HEK293 (cell line): Measurements from ENCODE around the gene TRAM2.

ENCODE experiments used
- FEZF1 ChIP-seq: fragments of 450-650 bp; formaldehyde crosslinking; IDR thresholded peaks from 2 replicates; pipeline ENCODE4 v1.5.1; 2016; ENCODE audit warnings: missing biosample characterization, missing genetic modification characterization
- INSM2 ChIP-seq: fragments of 450-650 bp; formaldehyde crosslinking; IDR thresholded peaks from 2 replicates; pipeline ENCODE4 v1.5.1; 2016; ENCODE audit warnings: missing biosample characterization, missing genetic modification characterization
- KLF1 ChIP-seq: fragments of 450-650 bp; formaldehyde crosslinking; IDR thresholded peaks from 2 replicates; pipeline ENCODE4 v1.5.1; 2016; ENCODE audit warnings: missing biosample characterization, missing genetic modification characterization
- MEIS1 ChIP-seq: sonication (generic); formaldehyde crosslinking; IDR thresholded peaks from 2 replicates; pipeline ENCODE4 v1.8.1; 2022; ENCODE audit warnings: missing genetic modification reagents, mild to moderate bottlenecking, borderline replicate concordance
- OVOL3 ChIP-seq: fragments of 450-650 bp; formaldehyde crosslinking; IDR thresholded peaks from 2 replicates; pipeline ENCODE4 v1.5.1; 2016; ENCODE audit warnings: missing biosample characterization, missing genetic modification characterization
- PBX3 ChIP-seq: sonication (generic); formaldehyde crosslinking; IDR thresholded peaks from 2 replicates; pipeline ENCODE4 v1.8.1; 2022; ENCODE audit warnings: mild to moderate bottlenecking, moderate library complexity, missing genetic modification reagents
- REPIN1 ChIP-seq: fragments of 450-650 bp; formaldehyde crosslinking; IDR thresholded peaks from 2 replicates; pipeline ENCODE4 v1.5.1; 2017; ENCODE audit warnings: missing biosample characterization, missing genetic modification characterization, low read depth
- TSHZ1 ChIP-seq: fragments of 450-650 bp; formaldehyde crosslinking; IDR thresholded peaks from 2 replicates; pipeline ENCODE4 v1.5.1; 2016; ENCODE audit warnings: missing biosample characterization, missing genetic modification characterization, borderline replicate concordance
- ZBTB20 ChIP-seq: fragments of 450-650 bp; formaldehyde crosslinking; IDR thresholded peaks from 2 replicates; pipeline ENCODE4 v1.5.1; 2016; ENCODE audit warnings: missing biosample characterization, missing genetic modification characterization
- ZBTB21 ChIP-seq: fragments of 450-650 bp; formaldehyde crosslinking; IDR thresholded peaks from 2 replicates; pipeline ENCODE4 v1.5.1; 2017; ENCODE audit warnings: missing biosample characterization, missing genetic modification characterization
- ZBTB7A ChIP-seq: fragments of 450-650 bp; formaldehyde crosslinking; IDR thresholded peaks from 2 replicates; pipeline ENCODE4 v1.5.1; 2016; ENCODE audit warnings: low read depth, missing biosample characterization, missing genetic modification characterization
- ZFHX2 ChIP-seq: fragments of 450-650 bp; formaldehyde crosslinking; conservative IDR thresholded peaks from 2 replicates; pipeline ENCODE4 v1.5.1; 2016; ENCODE audit warnings: missing biosample characterization, missing genetic modification characterization
- ZNF10 ChIP-seq: fragments of 450-650 bp; formaldehyde crosslinking; IDR thresholded peaks from 2 replicates; pipeline ENCODE4 v1.5.1; 2017; ENCODE audit warnings: missing biosample characterization, missing genetic modification characterization
- ZNF121 ChIP-seq: fragments of 450-650 bp; formaldehyde crosslinking; IDR thresholded peaks from 2 replicates; pipeline ENCODE4 v1.5.1; 2016; ENCODE audit warnings: missing biosample characterization, missing genetic modification characterization
- ZNF133 ChIP-seq: fragments of 450-650 bp; formaldehyde crosslinking; IDR thresholded peaks from 2 replicates; pipeline ENCODE4 v1.5.1; 2016; ENCODE audit warnings: missing biosample characterization, missing genetic modification characterization
- ZNF157 ChIP-seq: fragments of 450-650 bp; formaldehyde crosslinking; IDR thresholded peaks from 2 replicates; pipeline ENCODE4 v1.5.1; 2016; ENCODE audit warnings: missing biosample characterization, missing genetic modification characterization
- ZNF211 ChIP-seq: fragments of 450-650 bp; formaldehyde crosslinking; IDR thresholded peaks from 2 replicates; pipeline ENCODE4 v1.5.1; 2016; ENCODE audit warnings: low read depth, missing biosample characterization, missing genetic modification characterization
- ZNF214 ChIP-seq: fragments of 450-650 bp; formaldehyde crosslinking; IDR thresholded peaks from 2 replicates; pipeline ENCODE4 v1.5.1; 2017; ENCODE audit warnings: missing biosample characterization, mild to moderate bottlenecking, missing genetic modification characterization, borderline replicate concordance
- ZNF280C ChIP-seq: fragments of 450-650 bp; formaldehyde crosslinking; IDR thresholded peaks from 2 replicates; pipeline ENCODE4 v1.5.1; 2016; ENCODE audit warnings: missing biosample characterization, missing genetic modification characterization
- ZNF366 ChIP-seq: fragments of 450-650 bp; formaldehyde crosslinking; conservative IDR thresholded peaks from 2 replicates; pipeline ENCODE4 v1.5.1; 2016; ENCODE audit warnings: missing biosample characterization, missing genetic modification characterization
- ZNF404 ChIP-seq: fragments of 450-650 bp; formaldehyde crosslinking; IDR thresholded peaks from 2 replicates; pipeline ENCODE4 v1.5.1; 2017; ENCODE audit warnings: missing biosample characterization, missing genetic modification characterization
- ZNF544 ChIP-seq: fragments of 450-650 bp; formaldehyde crosslinking; IDR thresholded peaks from 2 replicates; pipeline ENCODE4 v1.5.0; 2017; ENCODE audit warnings: missing biosample characterization, missing genetic modification characterization
- ZNF558 ChIP-seq: fragments of 450-650 bp; formaldehyde crosslinking; IDR thresholded peaks from 2 replicates; pipeline ENCODE4 v1.5.1; 2016; ENCODE audit warnings: missing biosample characterization, missing genetic modification characterization
- ZNF571 ChIP-seq: fragments of 450-650 bp; formaldehyde crosslinking; IDR thresholded peaks from 2 replicates; pipeline ENCODE4 v1.5.0; 2017; ENCODE audit warnings: missing biosample characterization, missing genetic modification characterization
- ZNF621 ChIP-seq: fragments of 450-650 bp; formaldehyde crosslinking; IDR thresholded peaks from 2 replicates; pipeline ENCODE4 v1.5.1; 2017; ENCODE audit warnings: missing biosample characterization, missing genetic modification characterization
- ZNF654 ChIP-seq: fragments of 450-650 bp; formaldehyde crosslinking; IDR thresholded peaks from 2 replicates; pipeline ENCODE4 v1.5.1; 2016; ENCODE audit warnings: low read depth, missing biosample characterization, missing genetic modification characterization
- ZNF660 ChIP-seq: fragments of 450-650 bp; IDR thresholded peaks from 2 replicates; pipeline ENCODE4 v1.5.1; 2018; ENCODE audit warnings: missing biosample characterization, mild to moderate bottlenecking, missing genetic modification characterization
- ZNF670 ChIP-seq: fragments of 450-650 bp; formaldehyde crosslinking; IDR thresholded peaks from 2 replicates; pipeline ENCODE4 v1.5.1; 2016; ENCODE audit warnings: missing biosample characterization, missing genetic modification characterization, low read depth
- ZNF791 ChIP-seq: fragments of 450-650 bp; formaldehyde crosslinking; IDR thresholded peaks from 2 replicates; pipeline ENCODE4 v1.5.1; 2016; ENCODE audit warnings: missing biosample characterization, missing genetic modification characterization
- ZNF792 ChIP-seq: fragments of 450-650 bp; formaldehyde crosslinking; IDR thresholded peaks from 2 replicates; pipeline ENCODE4 v1.5.1; 2016; ENCODE audit warnings: missing biosample characterization, missing genetic modification characterization
- ZSCAN16 ChIP-seq: fragments of 450-650 bp; formaldehyde crosslinking; IDR thresholded peaks from 2 replicates; pipeline ENCODE4 v1.5.1; 2016; ENCODE audit warnings: missing biosample characterization, missing genetic modification characterization
- ZXDB ChIP-seq: fragments of 450-650 bp; formaldehyde crosslinking; IDR thresholded peaks from 2 replicates; pipeline ENCODE4 v1.5.1; 2016; ENCODE audit warnings: missing biosample characterization, missing genetic modification characterization

Gene TRAM2

GRCh38 chr6:52503851-52504781, 72.7 kb downstream of the TRAM2 start (continued):
- no peak for TF ChIP-seq ZNF654
- TF ChIP-seq ZNF571 (tag by site-specific recombination): no peak
- TF ChIP-seq ZFHX2: peak; percentile 67
- peak; percentile 33; the same call in 1 of the 2 replicates for TF ChIP-seq ZBTB21 (tag by site-specific recombination)
- TF ChIP-seq ZNF121: peak; percentile 75
- TF ChIP-seq REPIN1 (tag by site-specific recombination): no peak
- no peak; the same call in 1 of the 2 replicates for TF ChIP-seq MEIS1 (CRISPR knock-in tag)
- TF ChIP-seq ZNF792: no peak
- TF ChIP-seq INSM2 (tag by site-specific recombination): peak; percentile 70; the same call in 1 of the 2 replicates
- peak; percentile 99 for TF ChIP-seq KLF1 (tag by site-specific recombination)
- TF ChIP-seq ZNF280C (tag by site-specific recombination): no peak
- TF ChIP-seq ZBTB7A (tag by site-specific recombination): 0 out of 2 replicates have a peak, but pooled peaks have one; percentile 9
- peak; percentile 39; the same call in 1 of the 2 replicates for TF ChIP-seq ZBTB20 (tag by site-specific recombination)
- peak; percentile 78; the same call in 1 of the 2 replicates for TF ChIP-seq TSHZ1 (tag by site-specific recombination)
- TF ChIP-seq ZSCAN16 (tag by site-specific recombination): no peak
- no peak for TF ChIP-seq ZNF544
- peak; percentile 28; the same call in 1 of the 2 replicates for TF ChIP-seq FEZF1 (tag by site-specific recombination)
- TF ChIP-seq PBX3 (CRISPR knock-in tag): peak; percentile 26; the same call in 1 of the 2 replicates
- TF ChIP-seq ZXDB (tag by site-specific recombination): peak; percentile 73
- no peak for TF ChIP-seq ZNF157 (tag by site-specific recombination)
- TF ChIP-seq OVOL3 (tag by site-specific recombination): no peak
- peak; percentile 83 for TF ChIP-seq ZNF10 (tag by site-specific recombination)
- no peak for TF ChIP-seq ZNF670 (tag by site-specific recombination)
- TF ChIP-seq ZNF660: peak; percentile 61; the same call in 1 of the 2 replicates
- no peak for TF ChIP-seq ZNF133 (tag by site-specific recombination)
- no peak for TF ChIP-seq ZNF211 (tag by site-specific recombination)
- TF ChIP-seq ZNF558: 0 out of 2 replicates have a peak, but pooled peaks have one; percentile 51
- TF ChIP-seq ZNF404 (tag by site-specific recombination): no peak
- TF ChIP-seq ZNF214 (tag by site-specific recombination): no peak
- no peak for TF ChIP-seq ZNF791 (tag by site-specific recombination)
- TF ChIP-seq ZNF366 (tag by site-specific recombination): peak; percentile 88
- no peak for TF ChIP-seq ZNF621 (tag by site-specific recombination)
